COLO829 (cell line): Measurements from ENCODE around the gene ZNF488.

ENCODE experiments used
- DNase-seq: peaks from one replicate; pipeline ENCODE4 v3.0.0; 2012; ENCODE audit warnings: low spot score

ZNF488 gene

GRCh38 chr10:47329855-47330254, 54.2 kb downstream of the ZNF488 start:
- no peak for DNase-seq

GRCh38 chr10:47326927-47327330, 57.2 kb downstream of the ZNF488 start:
- DNase-seq = no peak

GRCh38 chr10:47326306-47326926, 57.7 kb downstream of the ZNF488 start:
- no peak for DNase-seq

DNA sequence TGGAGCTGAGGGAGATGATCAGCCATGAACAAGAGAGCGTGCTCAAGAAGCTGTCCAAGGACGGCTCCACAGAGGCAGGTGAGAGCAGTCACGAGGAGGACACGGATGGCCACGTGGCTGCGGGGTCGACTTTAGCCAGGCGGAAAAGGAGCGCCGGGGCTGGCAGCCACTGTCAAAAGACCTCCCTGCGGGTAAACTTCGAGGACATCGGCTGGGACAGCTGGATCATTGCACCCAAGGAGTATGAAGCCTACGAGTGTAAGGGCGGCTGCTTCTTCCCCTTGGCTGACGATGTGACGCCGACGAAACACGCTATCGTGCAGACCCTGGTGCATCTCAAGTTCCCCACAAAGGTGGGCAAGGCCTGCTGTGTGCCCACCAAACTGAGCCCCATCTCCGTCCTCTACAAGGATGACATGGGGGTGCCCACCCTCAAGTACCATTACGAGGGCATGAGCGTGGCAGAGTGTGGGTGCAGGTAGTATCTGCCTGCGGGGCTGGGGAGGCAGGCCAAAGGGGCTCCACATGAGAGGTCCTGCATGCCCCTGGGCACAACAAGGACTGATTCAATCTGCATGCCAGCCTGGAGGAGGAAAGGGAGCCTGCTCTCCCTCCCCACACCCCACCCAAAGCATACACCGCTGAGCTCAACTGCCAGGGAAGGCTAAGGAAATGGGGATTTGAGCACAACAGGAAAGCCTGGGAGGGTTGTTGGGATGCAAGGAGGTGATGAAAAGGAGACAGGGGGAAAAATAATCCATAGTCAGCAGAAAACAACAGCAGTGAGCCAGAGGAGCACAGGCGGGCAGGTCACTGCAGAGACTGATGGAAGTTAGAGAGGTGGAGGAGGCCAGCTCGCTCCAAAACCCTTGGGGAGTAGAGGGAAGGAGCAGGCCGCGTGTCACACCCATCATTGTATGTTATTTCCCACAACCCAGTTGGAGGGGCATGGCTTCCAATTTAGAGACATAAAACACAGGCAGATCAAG, 58.5 kb downstream of the ZNF488 start:
- DNase-seq = no peak

DNA sequence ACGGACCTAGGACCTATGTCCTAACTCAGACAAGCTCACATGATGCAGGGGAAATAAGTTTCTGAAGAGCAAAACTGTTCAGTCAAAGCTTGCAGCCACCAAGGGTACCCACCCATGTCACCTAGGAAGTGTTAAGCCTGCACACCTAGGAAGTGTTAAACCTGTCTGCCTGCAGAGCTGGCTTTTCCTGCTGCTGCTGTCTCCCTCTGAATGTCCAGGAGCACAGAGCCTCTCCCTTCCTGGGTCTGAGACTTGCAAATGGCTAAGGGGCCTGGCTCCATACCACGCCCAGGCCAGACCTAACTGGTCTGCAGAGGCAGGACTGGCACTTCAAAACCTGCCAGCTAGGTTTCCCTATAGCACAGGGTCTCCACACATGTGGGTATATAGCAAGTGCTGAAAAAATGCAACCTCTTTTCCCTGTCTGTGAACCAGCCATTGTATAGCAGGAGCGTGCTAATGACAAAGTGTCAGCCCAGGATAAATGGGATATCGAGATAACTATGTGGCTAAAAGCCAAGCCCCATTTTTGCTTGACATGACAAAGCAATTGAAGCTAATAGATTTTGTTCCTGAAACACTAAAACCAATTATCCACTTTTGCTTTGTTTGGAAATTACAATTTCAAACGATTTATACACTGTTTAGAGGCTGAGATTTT, 60.3 kb downstream of the ZNF488 start:
- no peak for DNase-seq

- no peak for DNase-seq
Measured at GRCh38 chr10:47323087-47323486, 61.0 kb downstream of the ZNF488 start.

- DNase-seq = no peak
Measured at GRCh38 chr10:47322300-47323061, 61.6 kb downstream of the ZNF488 start, which contains the start of gene GDF2. Gene GDF2, plus strand, starts transcription at chr10:47322454. Its CDS starts 215 bp downstream, at chr10:47322669.

GRCh38 chr10:47321521-47322195, 62.4 kb downstream of the ZNF488 start:
- no peak for DNase-seq

DNA sequence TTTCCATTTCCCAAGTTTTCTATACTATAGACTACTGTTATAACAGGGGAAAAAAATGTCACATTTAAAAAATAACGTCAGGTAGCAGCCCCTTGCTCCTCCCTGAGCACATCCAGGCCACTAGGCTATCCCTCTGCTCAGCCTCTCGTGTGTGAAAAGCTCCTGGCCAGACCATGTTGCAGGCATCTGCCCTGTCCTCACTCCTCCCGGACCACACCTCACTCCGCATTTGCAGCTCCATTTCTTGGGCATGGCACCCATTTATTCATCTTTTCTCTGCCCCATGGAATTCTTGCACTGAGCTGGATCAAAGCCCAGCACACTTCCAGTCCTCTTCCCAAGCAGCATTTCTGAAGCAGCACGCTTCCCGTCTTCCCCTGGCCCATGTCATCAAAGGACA, 63.3 kb downstream of the ZNF488 start:
- no peak for DNase-seq

DNA sequence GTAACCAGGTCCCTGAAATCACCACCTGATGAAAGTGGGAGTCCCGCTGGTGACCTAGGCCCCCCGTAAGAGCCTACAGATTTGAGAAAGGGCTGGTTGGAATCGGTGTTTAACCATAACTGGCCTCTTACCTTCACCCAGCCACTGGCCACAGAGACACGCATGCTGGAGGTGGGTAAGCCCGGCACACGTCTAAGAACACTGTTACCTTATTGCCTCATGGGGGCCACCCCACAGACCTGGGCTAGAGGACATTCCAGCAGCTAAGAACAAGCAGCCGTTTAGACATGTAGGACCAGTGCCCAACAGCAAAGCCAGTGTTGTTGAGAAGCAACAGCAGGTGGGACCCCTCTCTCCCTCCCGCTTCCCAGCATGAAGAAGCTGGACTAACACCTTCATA, 64.3 kb downstream of the ZNF488 start:
- DNase-seq = no peak

- no peak for DNase-seq
Measured at GRCh38 chr10:47318706-47319105, 65.4 kb downstream of the ZNF488 start.

DNA sequence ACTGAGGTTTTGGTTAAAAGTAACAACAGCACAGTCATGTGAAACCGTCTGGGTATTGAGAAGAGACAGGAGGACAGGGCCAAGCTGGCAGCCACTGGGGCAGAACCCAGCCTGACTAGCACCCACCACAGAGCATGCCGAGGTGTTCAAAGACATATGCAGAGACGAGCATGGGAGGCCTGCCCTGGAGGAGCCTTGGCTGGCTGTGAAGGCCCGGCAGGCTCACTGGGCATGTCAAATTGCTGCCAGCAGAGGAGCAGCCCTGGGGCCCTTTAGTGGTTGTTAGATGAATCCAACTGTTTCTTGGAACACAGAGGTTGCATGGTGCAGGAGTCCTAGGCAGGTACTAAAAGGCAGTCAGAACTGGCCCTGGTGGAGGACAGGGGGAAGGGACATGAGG, 66.8 kb downstream of the ZNF488 start:
- DNase-seq = no peak

GRCh38 chr10:47316131-47316530, 68.0 kb downstream of the ZNF488 start:
- no peak for DNase-seq
